AG09319 (cell line): Measurements from ENCODE around the gene SGF29.
"Not testable (repeated sequence)": the region's sequence is repeated elsewhere in the genome, so short reads cannot be mapped to it uniquely, and the experiment has no call there.

Source experiments
- DNase-seq: peaks from one replicate; pipeline ENCODE4 v3.0.0-alpha.2; 2010; ENCODE audit warnings: low read depth; ENCODE audit errors: extremely low read depth
- TF ChIP-seq, protein P1 (sequence below): IDR thresholded peaks from 2 replicates; pipeline ENCODE4 v1.5.1; 2011; ENCODE audit warnings: low read depth, mild to moderate bottlenecking, inconsistent platforms, low read length, moderate library complexity

Gene SGF29

DNA sequence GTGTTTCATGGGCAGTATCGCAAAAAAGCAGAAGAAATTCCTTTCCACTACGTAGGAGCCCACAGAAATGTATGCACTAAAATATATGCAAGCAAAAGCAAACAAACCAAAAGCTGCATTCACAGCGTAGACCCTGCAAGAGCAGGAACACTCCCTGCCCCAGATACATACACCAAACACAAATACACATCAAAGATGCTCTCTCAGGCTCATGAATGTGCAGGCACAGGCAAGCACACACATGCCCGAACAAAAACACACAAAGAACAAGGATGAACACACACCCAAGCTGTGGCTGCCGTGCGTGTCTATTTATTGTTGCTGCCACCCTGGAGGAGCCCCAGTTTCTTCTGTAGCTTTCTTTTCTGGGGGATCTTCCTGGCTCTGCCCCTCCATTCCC lies 16.6 kb upstream of the SGF29 start:
- TF ChIP-seq, protein P1, sequence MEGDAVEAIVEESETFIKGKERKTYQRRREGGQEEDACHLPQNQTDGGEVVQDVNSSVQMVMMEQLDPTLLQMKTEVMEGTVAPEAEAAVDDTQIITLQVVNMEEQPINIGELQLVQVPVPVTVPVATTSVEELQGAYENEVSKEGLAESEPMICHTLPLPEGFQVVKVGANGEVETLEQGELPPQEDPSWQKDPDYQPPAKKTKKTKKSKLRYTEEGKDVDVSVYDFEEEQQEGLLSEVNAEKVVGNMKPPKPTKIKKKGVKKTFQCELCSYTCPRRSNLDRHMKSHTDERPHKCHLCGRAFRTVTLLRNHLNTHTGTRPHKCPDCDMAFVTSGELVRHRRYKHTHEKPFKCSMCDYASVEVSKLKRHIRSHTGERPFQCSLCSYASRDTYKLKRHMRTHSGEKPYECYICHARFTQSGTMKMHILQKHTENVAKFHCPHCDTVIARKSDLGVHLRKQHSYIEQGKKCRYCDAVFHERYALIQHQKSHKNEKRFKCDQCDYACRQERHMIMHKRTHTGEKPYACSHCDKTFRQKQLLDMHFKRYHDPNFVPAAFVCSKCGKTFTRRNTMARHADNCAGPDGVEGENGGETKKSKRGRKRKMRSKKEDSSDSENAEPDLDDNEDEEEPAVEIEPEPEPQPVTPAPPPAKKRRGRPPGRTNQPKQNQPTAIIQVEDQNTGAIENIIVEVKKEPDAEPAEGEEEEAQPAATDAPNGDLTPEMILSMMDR, result no peak
- no peak for DNase-seq

DNA sequence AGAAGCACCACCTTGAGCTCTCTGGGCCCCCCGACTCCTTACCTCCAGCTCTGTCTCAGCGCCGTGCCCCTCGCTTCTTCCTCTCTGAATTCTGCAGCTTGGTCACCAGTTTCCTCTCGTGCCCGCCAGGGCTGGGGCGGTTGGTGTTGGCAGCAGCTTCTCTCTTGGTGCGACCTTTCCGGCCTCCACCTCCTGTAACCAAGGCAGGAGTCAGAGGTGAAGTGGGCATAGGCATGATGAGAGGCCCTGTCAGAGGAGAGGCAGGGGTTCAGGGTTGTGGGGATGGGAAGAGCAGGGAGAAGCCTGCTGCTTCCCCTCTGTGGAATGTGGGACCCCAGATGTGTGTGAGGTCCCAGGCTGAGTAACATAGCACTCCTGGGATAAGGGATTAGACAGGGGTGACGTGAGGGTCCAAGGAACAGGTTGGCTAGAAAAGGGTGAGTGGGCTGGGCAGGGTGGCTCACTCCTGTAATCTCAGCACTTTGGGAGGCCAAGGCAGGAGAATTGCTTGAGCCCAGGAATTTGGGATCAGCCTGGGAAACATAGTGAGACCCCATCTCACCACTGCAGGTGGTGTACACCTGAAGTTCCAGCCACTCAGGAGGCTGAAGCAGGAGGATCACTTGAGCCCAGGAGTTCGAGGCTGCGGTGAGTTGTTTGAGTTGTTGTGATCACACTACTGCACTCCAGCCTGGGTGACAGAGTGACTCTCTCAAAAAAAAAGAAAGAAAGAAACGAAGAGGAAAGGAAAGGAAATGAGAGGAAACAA lies 15.6 kb upstream of the SGF29 start:
- no peak for DNase-seq
- TF ChIP-seq, protein P1, result no peak

DNA sequence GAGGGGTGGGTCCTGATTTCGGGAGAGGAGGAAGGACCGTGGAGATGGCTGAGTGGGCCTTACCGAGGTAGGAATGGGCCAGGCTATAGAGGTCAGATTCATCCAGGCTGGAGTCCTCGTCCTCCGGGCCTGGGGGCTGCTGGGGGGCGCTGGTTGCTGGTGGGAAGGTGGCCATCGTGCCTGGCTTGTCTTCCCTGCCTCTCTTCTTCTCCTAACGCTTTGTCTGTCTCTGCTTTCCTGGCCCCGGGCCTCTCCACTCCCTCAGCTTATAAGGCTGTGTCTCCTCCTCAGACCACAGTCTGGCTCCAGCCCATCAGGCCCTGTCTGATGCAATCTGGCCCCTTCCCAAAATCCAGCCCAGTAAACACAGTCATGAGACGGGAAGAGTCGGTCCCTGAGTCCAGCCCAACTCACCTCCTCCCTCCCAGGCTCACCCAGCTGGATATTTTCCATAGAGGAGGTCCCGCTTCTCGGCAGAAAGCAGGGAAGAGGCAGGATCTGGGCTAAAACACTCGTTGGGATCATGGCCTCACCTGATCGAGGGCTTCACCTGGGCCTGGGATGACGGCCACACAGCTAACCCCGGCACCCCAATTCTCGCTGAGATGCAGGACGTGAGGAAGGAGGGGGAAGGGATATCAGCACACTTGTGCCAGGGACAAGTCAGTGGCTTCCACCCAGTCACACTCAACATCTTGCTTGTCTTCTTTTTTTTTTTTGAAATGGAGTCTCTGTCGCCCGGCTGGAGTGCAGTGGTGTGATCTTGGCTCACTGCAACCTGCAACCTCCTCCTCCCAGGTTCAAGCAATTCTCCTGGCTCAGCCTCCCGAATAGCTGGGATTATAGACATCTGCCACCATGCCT lies 14.8 kb upstream of the SGF29 start, which contains the start of gene NUPR1:
TSS of gene NUPR1 (minus strand) at position 242 of the 864 bp plus-strand sequence. CDS start at position 175, 67 bp downstream.
- TF ChIP-seq, protein P1, result no peak
- DNase-seq, result peak; percentile 98

DNA sequence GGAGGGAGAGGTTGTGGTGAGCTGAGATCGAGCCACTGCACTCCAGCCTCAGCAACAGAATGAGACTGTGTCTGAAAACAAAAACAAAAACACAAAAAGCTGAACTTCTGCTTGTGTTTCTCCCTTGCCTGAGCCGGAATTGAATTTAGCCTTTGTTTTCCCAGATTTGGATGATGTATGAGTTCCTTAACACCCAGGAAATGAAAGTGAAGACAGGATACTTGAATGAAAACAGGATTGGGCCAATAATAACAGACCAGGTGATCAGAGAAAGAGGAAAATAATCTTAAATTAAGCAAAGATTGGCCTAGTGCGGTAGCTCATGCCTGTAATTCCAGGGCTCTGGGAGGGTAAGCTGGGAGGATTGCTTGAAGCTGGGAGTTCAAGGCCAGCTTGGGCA lies 13.4 kb upstream of the SGF29 start:
- TF ChIP-seq, protein P1, result no peak

DNA sequence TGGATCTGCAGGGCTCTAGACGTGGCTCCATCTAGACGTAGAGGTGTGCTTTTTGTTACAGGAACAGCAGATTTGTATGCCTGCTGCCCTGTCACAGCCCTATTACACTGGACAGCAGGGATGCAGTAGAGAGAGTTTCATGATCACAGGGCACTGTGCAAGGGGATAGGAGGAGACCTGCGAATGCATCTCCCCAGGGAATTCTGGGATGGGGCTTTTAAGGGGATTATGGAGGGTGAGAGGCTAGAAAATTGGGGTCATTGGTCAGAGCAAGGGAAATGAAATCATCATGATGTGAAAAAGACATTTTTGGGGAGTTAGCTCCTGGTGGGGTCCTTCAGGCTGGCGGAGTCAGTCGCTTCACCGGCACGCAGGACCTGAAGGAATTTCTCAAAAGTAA lies 11.1 kb upstream of the SGF29 start:
- no peak for DNase-seq
- TF ChIP-seq, protein P1, result no peak

More for the DNA sequence above, 13.4 kb upstream of the SGF29 start:
- no peak for DNase-seq

DNA sequence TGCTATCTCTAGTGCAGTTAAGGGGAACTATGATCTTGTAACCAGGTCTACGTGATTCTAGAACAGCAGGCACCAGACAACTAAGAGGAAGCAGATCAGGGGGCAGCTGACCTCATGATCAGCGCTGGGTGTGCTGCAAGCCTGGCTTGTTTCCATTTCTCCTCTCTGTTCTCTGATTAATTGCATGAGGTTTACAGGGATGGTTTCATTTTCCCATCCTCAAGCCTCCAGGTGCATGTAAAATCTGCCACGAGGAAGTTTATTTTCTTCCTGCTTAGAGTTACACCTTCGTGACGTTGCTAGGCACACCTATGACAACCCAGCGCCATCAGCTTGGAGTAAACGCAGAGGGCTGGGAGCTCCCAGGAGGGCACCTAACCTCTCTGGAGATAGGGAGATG lies 10.6 kb upstream of the SGF29 start:
- no peak for DNase-seq
- TF ChIP-seq, protein P1, result no peak

DNA sequence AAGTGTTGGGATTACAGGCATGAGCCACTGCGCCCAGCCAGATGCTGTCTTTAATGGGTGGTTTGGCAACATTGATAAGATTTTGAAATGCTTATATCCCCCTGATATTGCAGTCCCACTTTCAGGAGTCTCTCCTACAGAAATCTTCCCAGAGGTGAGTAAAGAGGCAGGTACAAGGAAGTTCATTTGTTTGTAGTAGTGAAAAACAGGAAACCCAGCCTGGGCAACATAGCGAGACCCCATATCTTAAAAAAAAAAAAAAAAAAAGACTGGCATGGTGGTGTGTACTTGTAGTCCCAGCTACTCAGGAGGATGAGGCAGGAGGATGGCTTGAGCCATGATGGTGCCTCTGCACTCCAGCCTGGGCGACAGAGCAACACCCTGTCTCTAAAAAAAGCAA lies 8.7 kb upstream of the SGF29 start:
- TF ChIP-seq, protein P1, result no peak
- DNase-seq, result no peak

DNA sequence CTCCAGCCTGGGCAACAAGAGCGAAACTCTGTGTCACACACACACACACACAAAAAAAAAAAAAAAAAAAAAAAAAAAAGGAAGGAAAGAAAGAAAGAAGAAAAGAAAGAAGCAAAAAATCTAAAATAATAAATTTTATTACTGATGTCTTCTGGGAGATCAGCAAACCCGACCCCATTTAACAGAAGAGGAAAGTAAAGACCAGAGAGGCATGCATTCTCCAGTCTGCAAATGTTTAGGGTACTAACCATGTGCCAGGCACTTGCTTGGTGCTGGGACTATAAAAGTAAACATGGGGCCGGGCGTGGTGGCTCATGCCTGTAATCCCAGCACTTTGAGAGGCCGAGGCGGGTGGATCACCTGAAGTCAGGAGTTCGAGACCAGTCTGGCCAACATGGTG lies 7.8 kb upstream of the SGF29 start:
- not testable (repeated sequence) for DNase-seq
